H1 (cell line): ENCODE results near the gene MYH6. TPM values are rescaled to one million over a fixed set of nuclear protein-coding genes. Genes with fewer than 3 reads are reported as not detected.

Experiments used
- CTCF ChIA-PET: fragments of 300-600 bp; sonication (Branson Sonifier 250); formaldehyde crosslinking; loops from one replicate; lab custom pipeline; 2021; ENCODE audit not compliant: partially characterized antibody; lab: Charles Lee
- POLR2A ChIA-PET: fragments of 300-600 bp; sonication (Branson Sonifier 250); formaldehyde crosslinking; loops from one replicate; lab custom pipeline; 2021; ENCODE audit warnings: inconsistent platforms; ENCODE audit not compliant: partially characterized antibody; lab: Charles Lee
- DNase-seq, 2 experiments: peaks; one replicate each; pipeline versions ENCODE4 v3.0.0 to v3.0.0-alpha.2; 2010 to 2022; ENCODE audit warnings: low spot score in 2 of 2, low read depth in 1 of 2, mixed read lengths in 1 of 2
- FAIRE-seq: peaks from 2 replicates; lab custom pipeline; 2011; peaks lifted over from hg19 to GRCh38; lab: Jason Lieb, UNC
- H2AFZ ChIP-seq: 2 replicates; pipeline ENCODE4 v1.8.1; 2012; ENCODE audit warnings: low read length, inconsistent platforms
- H2AK5ac ChIP-seq: 2 replicates; pipeline ENCODE4 v1.6.1; 2013; ENCODE audit warnings: low read depth, low read length
- H2BK120ac ChIP-seq: replicated peaks from 2 replicates; pipeline ENCODE3; 2013; ENCODE audit warnings: low read depth, low read length, inconsistent platforms
- H2BK12ac ChIP-seq: 2 replicates; pipeline ENCODE4 v1.6.1; 2013; ENCODE audit warnings: low read depth, low read length
- H2BK15ac ChIP-seq: 2 replicates; pipeline ENCODE4 v1.6.1; 2013; ENCODE audit warnings: low read length
- H2BK20ac ChIP-seq: 2 replicates; pipeline ENCODE4 v1.6.1; 2013; ENCODE audit warnings: low read length
- H2BK5ac ChIP-seq: 2 replicates; pipeline ENCODE4 v1.6.1; 2013; ENCODE audit warnings: low read depth, low read length
- H3K14ac ChIP-seq: 2 replicates; pipeline ENCODE4 v1.6.1; 2013; ENCODE audit warnings: inconsistent platforms; ENCODE audit not compliant: insufficient read length
- H3K18ac ChIP-seq: 2 replicates; pipeline ENCODE4 v1.6.1; 2013; ENCODE audit warnings: low read length; ENCODE audit errors: extremely low read depth
- H3K23ac ChIP-seq: 2 replicates; pipeline ENCODE4 v1.6.1; 2013; ENCODE audit warnings: inconsistent platforms; ENCODE audit not compliant: insufficient read length
- H3K23me2 ChIP-seq: 2 replicates; pipeline ENCODE4 v1.6.1; 2013; ENCODE audit warnings: low read depth, low read length
- H3K27ac ChIP-seq: 2 replicates; pipeline ENCODE4 v1.6.1; 2011; ENCODE audit warnings: low read depth, low read length, inconsistent platforms
- H3K27me3 ChIP-seq, 4 experiments: replicated peaks in 1 of 4; 1 replicate in 1 of 4; 2 replicates in 3 of 4; pipeline versions ENCODE4 v1.6.1 to v1.8.1; 2011 to 2013; ENCODE audit warnings: low read length in 3 of 4, mild to moderate bottlenecking in 3 of 4, inconsistent platforms in 2 of 4, mixed read lengths in 2 of 4, moderate library complexity in 1 of 4; ENCODE audit not compliant: control insufficient read depth in 3 of 4, insufficient read depth in 3 of 4; ENCODE audit errors: extremely low read depth in 1 of 4
- H3K36me3 ChIP-seq, 4 experiments: 2 replicates each; pipeline versions ENCODE4 v1.6.1 to v1.8.1; 2011 to 2013; ENCODE audit warnings: mild to moderate bottlenecking in 4 of 4, low read length in 3 of 4, moderate library complexity in 2 of 4, control low read depth in 1 of 4, inconsistent platforms in 1 of 4; ENCODE audit not compliant: insufficient read depth in 4 of 4, control insufficient read depth in 2 of 4
- H3K4ac ChIP-seq: replicated peaks from 2 replicates; pipeline ENCODE3; 2013; ENCODE audit warnings: low read length, low read depth, mixed read lengths, inconsistent platforms; ENCODE audit not compliant: insufficient read length
- H3K4me1 ChIP-seq, 4 experiments: replicated peaks in 1 of 4; 1 replicate in 1 of 4; 2 replicates in 3 of 4; pipeline versions ENCODE4 v1.6.1 to v1.8.1; 2011 to 2013; ENCODE audit warnings: low read length in 3 of 4, inconsistent platforms in 2 of 4, mixed read lengths in 1 of 4; ENCODE audit not compliant: insufficient read depth in 4 of 4, control insufficient read depth in 3 of 4
- H3K4me2 ChIP-seq, 2 experiments: 2 replicates each; pipeline versions ENCODE4 v1.6.1 to v1.8.1; 2011 to 2013; ENCODE audit warnings: low read depth in 2 of 2, low read length in 2 of 2, control low read depth in 1 of 2, inconsistent platforms in 1 of 2, mild to moderate bottlenecking in 1 of 2; ENCODE audit not compliant: insufficient read depth in 1 of 2
- H3K4me3 ChIP-seq, 4 experiments: fragments of 200-600, 300-600 bp in 1 of 4; sonication (generic), shearing (Covaris generic), sonication (Bioruptor Twin) in 1 of 4; 2 replicates each; pipeline versions ENCODE4 v1.5.1 to v1.8.1; 2011 to 2016; ENCODE audit warnings: low read length in 4 of 4, low read depth in 3 of 4, control low read depth in 2 of 4, inconsistent platforms in 2 of 4, mild to moderate bottlenecking in 2 of 4, mixed read lengths in 1 of 4, moderate library complexity in 1 of 4; ENCODE audit not compliant: insufficient read depth in 2 of 4; ENCODE audit errors: extremely low read depth in 1 of 4
- H3K56ac ChIP-seq: replicated peaks from 2 replicates; pipeline ENCODE3; 2013; ENCODE audit warnings: low read depth, mild to moderate bottlenecking, mixed read lengths, low read length, inconsistent platforms; ENCODE audit not compliant: insufficient read length
- H3K79me1 ChIP-seq: 2 replicates; pipeline ENCODE4 v1.6.1; 2013; ENCODE audit warnings: low read depth, low read length, control low read depth
- H3K79me2 ChIP-seq, 2 experiments: 2 replicates each; pipeline versions ENCODE4 v1.6.1 to v1.8.1; 2012 to 2013; ENCODE audit warnings: low read length in 2 of 2, mild to moderate bottlenecking in 2 of 2, inconsistent platforms in 1 of 2; ENCODE audit not compliant: insufficient read depth in 2 of 2, control insufficient read depth in 1 of 2
- H3K9ac ChIP-seq, 4 experiments: replicated peaks in 1 of 4; 1 replicate in 1 of 4; 2 replicates in 3 of 4; pipeline versions ENCODE4 v1.6.1 to v1.8.1; 2011 to 2013; ENCODE audit warnings: low read depth in 3 of 4, low read length in 3 of 4, control low read depth in 2 of 4, mild to moderate bottlenecking in 2 of 4, moderate library complexity in 2 of 4, inconsistent platforms in 1 of 4; ENCODE audit errors: extremely low read depth in 1 of 4
- H3K9me3 ChIP-seq, 2 experiments: 2 replicates each; pipeline versions ENCODE4 v1.6.1 to v1.8.1; 2012 to 2013; ENCODE audit warnings: mild to moderate bottlenecking in 2 of 2, moderate library complexity in 2 of 2, control low read depth in 1 of 2, inconsistent platforms in 1 of 2, low read depth in 1 of 2, low read length in 1 of 2, mixed read lengths in 1 of 2; ENCODE audit not compliant: insufficient read depth in 2 of 2
- H4K20me1 ChIP-seq, 2 experiments: replicated peaks in 1 of 2; 2 replicates each; pipeline versions ENCODE3 to v1.8.1; 2011 to 2013; ENCODE audit warnings: inconsistent platforms in 2 of 2, low read length in 2 of 2, mild to moderate bottlenecking in 1 of 2; ENCODE audit not compliant: insufficient read depth in 2 of 2, control insufficient read depth in 1 of 2
- H4K5ac ChIP-seq: 2 replicates; pipeline ENCODE4 v1.6.1; 2013; ENCODE audit warnings: low read length, low read depth, mixed read lengths, inconsistent platforms; ENCODE audit not compliant: insufficient read length
- H4K8ac ChIP-seq: 2 replicates; pipeline ENCODE4 v1.8.0; 2013; ENCODE audit warnings: mild to moderate bottlenecking, moderate library complexity, low read length, inconsistent platforms; ENCODE audit not compliant: insufficient read depth; ENCODE audit errors: extremely low read depth
- H4K91ac ChIP-seq: replicated peaks from 2 replicates; pipeline ENCODE3; 2013; ENCODE audit warnings: low read length, mixed read lengths, inconsistent platforms; ENCODE audit not compliant: insufficient read length
- NRF1 ChIP-seq: IDR thresholded peaks from 2 replicates; pipeline ENCODE4 v1.6.1; 2011; ENCODE audit warnings: mild to moderate bottlenecking, low read depth, low read length, improper control_type of control experiment
- TBP ChIP-seq: IDR thresholded peaks from 2 replicates; pipeline ENCODE4 v1.6.1; 2011; ENCODE audit warnings: low read depth, low read length, improper control_type of control experiment
- WGBS, 2 experiments: shearing (Covaris generic) in 1 of 2; methylation state at CpG; one replicate each; pipeline versions ENCODE4 v1.1.6 to v1.1.7; 2013 to 2015; ENCODE audit warnings: low lambda C conversion rate in 2 of 2, mixed read lengths in 2 of 2, inconsistent platforms in 1 of 2, low coverage in 1 of 2, missing lambda C conversion rate in 1 of 2; ENCODE audit not compliant: insufficient replicate concordance in 2 of 2, insufficient coverage in 1 of 2, insufficient read length in 1 of 2; ENCODE audit errors: extremely low coverage in 1 of 2, missing lambda C conversion rate in 1 of 2; 5-methylcytosine and 5-hydroxymethylcytosine counted together
- polyA plus RNA-seq, 7 experiments: library from polyadenylated mRNA; depleted of rRNA in 3 of 7; stranded (reverse) in 5 of 7; unstranded in 2 of 7; fragments of >200 nt in 5 of 7; fragments of 200-250 nt in 2 of 7; gene quantifications; 1 replicate in 5 of 7; 2 replicates in 1 of 7; 4 replicates in 1 of 7; pipeline versions ENCODE4 v1.2.1 to v1.2.3, GENCODE V29; 2011 to 2013; ENCODE audit warnings: missing spikeins in 2 of 7, mixed read lengths in 2 of 7
- total RNA-seq: library from RNA; stranded (reverse); fragmentation: NEBNext Ultra II Directional; extraction: Animal tissue kit (Norgen Biotek cat#: 25700); gene quantifications from 2 replicates; pipeline ENCODE4 v1.2.1, GENCODE V29; 2021

Gene MYH6
- total and polyA plus RNA-seq, 2 of the 8 experiments (the other 6 are each of a cell fraction or from before 2014, with no cell fraction given) = 0.03 TPM; not detected in 1

GRCh38 chr14:23409966-23410635, 2.0 kb upstream of the MYH6 start:
- no peak for TF ChIP-seq NRF1
- TF ChIP-seq TBP = no peak
- TF ChIP-seq, all 59 proteins: peak for 0
- H3K79me2 ChIP-seq = no peaks in the 10 kb centered on the region
- no peak overlapping the region for H4K5ac ChIP-seq
- H2BK15ac ChIP-seq = no peak overlapping the region
- no peak overlapping the region for H2AK5ac ChIP-seq
- H3K79me1 ChIP-seq = no peaks in the 10 kb centered on the region
- no peak overlapping the region for H3K4ac ChIP-seq
- H3K4me2 ChIP-seq = no peak overlapping the region
- H2BK20ac ChIP-seq = no peak overlapping the region
- H2BK120ac ChIP-seq = no peak overlapping the region
- H3K9ac ChIP-seq = no peak overlapping the region
- H3K4me3 ChIP-seq = no peak overlapping the region
- no peak overlapping the region for H2BK12ac ChIP-seq
- FAIRE-seq = no peak
- DNase-seq = no peak
- 89% methylated on average over 14 of the region's 14 CpGs; no CpG with 5 or more reads in 1 of the 2 experiments for WGBS, 2 experiments
- no peaks in the 10 kb centered on the region; a peak in 1 of 7 replicates for H3K4me1 ChIP-seq
- no peak overlapping the region for H4K91ac ChIP-seq
- ChIA-PET POLR2A (interaction anchor here (1.4 to 1.5 kb wide), 2 partner anchors 14 to 83 kb away, joined by 4 read pairs; no protein-coding TSS in a partner anchor), CTCF (interaction anchor here (1.0 to 2.4 kb wide), 6 partner anchors 11 to 30 kb away, joined by 3 to 6 read pairs (median 4); no protein-coding TSS in a partner anchor)
- H3K27me3 ChIP-seq = no peaks in the 10 kb centered on the region; a peak in 3 of 7 replicates
- H3K27ac ChIP-seq = no peak overlapping the region
- no peak overlapping the region for H3K18ac ChIP-seq
- H3K23ac ChIP-seq = no peak overlapping the region
- H3K14ac ChIP-seq = no peak overlapping the region
- H2AFZ ChIP-seq = no peak overlapping the region
- H3K9me3 ChIP-seq = no peaks in the 10 kb centered on the region
- no peak overlapping the region; the same call in 1 of the 2 replicates for H4K8ac ChIP-seq
- no peaks in the 10 kb centered on the region for H4K20me1 ChIP-seq
- no peaks in the 10 kb centered on the region for H3K36me3 ChIP-seq
- H3K56ac ChIP-seq = no peak overlapping the region
- H2BK5ac ChIP-seq = no peak overlapping the region
- H3K23me2 ChIP-seq = no peaks in the 10 kb centered on the region
